Muscle layer of colon (tissue), 2 donors: Measurements from ENCODE around the gene COPG2.
"Not testable (repeated sequence)": the region's sequence is repeated elsewhere in the genome, so short reads cannot be mapped to it uniquely, and the experiment has no call there.

ENCODE experiments used
- H3K27ac ChIP-seq: one replicate; pipeline ENCODE4 v1.7.0; 2013; ENCODE audit warnings: low read depth, mild to moderate bottlenecking, low read length, moderate library complexity
- H3K27me3 ChIP-seq, 2 donors: one replicate each; pipeline ENCODE4 v1.7.0; 2013; ENCODE audit warnings: low read length in 2 of 2, mild to moderate bottlenecking in 2 of 2; ENCODE audit not compliant: insufficient read depth in 2 of 2, control insufficient read depth in 1 of 2
- H3K36me3 ChIP-seq: one replicate; pipeline ENCODE4 v1.7.0; 2013; ENCODE audit warnings: mild to moderate bottlenecking, low read length; ENCODE audit not compliant: insufficient read depth
- H3K4me1 ChIP-seq: one replicate; pipeline ENCODE4 v1.7.0; 2013; ENCODE audit warnings: mild to moderate bottlenecking, low read length; ENCODE audit not compliant: insufficient read depth
- H3K4me3 ChIP-seq, 2 donors: one replicate each; pipeline ENCODE4 v1.7.0; 2013; ENCODE audit warnings: low read length in 2 of 2, low read depth in 1 of 2, mild to moderate bottlenecking in 1 of 2, moderate library complexity in 1 of 2
- H3K9ac ChIP-seq: one replicate; pipeline ENCODE4 v1.7.0; 2013; ENCODE audit warnings: low read length
- H3K9me3 ChIP-seq: one replicate; pipeline ENCODE4 v1.7.0; 2013; ENCODE audit warnings: mild to moderate bottlenecking, low read length
- donor health status: abdominal sarcoma.
- donor health status: Adenocarcinoma of cecum.

COPG2 gene

DNA sequence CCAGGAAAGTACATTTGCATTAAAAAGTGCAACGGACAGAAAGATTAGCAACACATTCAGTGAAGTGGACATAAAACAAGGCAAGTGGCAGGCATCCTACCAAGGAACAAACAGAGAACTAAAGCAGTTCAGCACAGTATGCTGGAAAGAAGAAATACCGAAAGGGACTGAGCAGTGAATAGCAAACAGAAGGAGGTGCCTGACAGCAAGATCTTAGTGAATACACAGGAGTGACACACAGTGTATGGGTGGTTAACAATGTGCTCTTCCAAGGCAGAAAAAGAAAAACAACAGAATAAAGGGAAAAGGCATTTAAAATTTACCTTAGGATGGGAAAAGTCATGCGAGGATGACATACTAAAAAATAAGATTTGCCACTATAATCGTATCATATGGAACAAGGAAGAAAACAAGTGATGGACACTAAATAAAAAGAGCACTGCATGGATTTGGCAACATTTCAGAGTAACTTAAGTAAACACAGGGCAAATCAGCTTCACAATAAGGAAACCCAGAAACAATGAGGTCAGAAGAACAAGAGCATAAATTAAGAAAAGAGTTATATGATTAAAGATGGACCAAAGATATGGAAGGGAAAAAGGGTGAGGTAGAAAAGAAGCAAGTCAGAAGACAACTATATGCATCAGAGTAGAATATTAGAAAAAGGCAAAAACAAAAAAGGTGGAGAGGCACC is 147.1 kb downstream of the COPG2 start:
- Histone ChIP-seq H3K36me3 (no peaks in the 10 kb centered on the region), H3K4me3 (no peak overlapping the region), H3K9ac (no peak overlapping the region)

DNA sequence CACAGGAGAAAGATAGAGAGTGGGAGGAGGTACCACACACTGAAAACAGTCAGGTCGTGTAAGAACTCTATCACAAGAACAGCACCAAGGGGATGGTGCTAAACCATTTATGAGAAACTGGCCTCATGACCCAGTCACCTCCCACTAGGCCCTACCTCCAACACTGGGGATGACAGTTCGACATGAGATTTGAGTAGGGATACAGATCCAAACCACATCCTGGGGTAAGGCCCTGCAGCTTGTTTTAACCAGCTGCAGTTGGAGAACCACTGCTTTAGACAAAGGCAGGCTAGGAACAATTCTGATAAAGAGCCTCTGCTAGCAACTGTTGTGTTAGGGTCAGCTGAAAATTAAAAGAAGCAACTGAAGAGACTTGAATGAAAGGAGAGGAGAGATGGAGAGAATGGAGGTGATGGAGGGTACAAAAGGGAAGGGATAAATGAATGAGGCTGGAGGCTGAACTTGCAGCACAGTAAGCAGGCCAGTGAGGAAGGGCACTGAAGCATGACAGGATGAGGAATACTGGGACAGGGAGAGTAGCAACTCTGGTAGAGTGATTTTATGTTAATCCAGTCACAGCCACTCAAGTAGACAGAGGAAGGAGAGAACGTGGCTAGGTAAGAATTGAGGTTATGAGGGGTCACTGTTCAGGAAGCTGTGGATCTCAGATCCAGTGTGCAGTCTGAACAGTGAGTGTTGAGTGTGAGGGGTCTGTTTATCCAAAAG is 153.1 kb downstream of the COPG2 start:
- Histone ChIP-seq H3K9me3 (no peaks in the 10 kb centered on the region), H3K4me3 (no peak overlapping the region), H3K4me1 (no peaks in the 10 kb centered on the region), H3K9ac (no peak overlapping the region), H3K36me3 (peaks cover 11% of the 10 kb centered on the region), H3K27ac (no peak overlapping the region), H3K27me3 (no peaks in the 10 kb centered on the region)

More for the DNA sequence above, 147.1 kb downstream of the COPG2 start:
- H3K27ac ChIP-seq: no peak overlapping the region
- no peaks in the 10 kb centered on the region for H3K9me3 ChIP-seq
- no peaks in the 10 kb centered on the region for H3K4me1 ChIP-seq
- H3K27me3 ChIP-seq: no peaks in the 10 kb centered on the region

DNA sequence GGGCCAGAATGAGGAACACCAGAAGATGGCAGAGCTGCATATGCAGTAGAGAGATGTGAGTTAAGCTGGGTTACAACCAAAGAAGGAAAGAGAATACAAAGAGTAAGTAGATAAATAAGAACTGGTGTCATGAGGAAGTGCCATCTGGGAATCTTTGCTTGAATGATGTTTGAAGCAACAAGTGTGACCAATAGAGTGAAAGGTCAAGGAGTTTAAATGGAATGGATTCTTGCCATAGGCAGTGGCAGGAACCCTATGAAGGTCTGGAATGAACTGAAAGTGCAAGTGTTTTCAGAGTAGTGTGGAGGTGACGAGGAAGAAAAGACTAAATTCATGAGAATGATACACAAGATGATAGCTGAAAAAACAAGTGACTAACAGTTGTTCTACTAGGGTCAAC is 155.1 kb downstream of the COPG2 start:
- Histone ChIP-seq H3K4me3 (no peak overlapping the region), H3K4me1 (no peaks in the 10 kb centered on the region), H3K36me3 (peaks cover 15% of the 10 kb centered on the region), H3K27ac (no peak overlapping the region), H3K9ac (no peak overlapping the region), H3K27me3 (no peaks in the 10 kb centered on the region), H3K9me3 (no peaks in the 10 kb centered on the region)

DNA sequence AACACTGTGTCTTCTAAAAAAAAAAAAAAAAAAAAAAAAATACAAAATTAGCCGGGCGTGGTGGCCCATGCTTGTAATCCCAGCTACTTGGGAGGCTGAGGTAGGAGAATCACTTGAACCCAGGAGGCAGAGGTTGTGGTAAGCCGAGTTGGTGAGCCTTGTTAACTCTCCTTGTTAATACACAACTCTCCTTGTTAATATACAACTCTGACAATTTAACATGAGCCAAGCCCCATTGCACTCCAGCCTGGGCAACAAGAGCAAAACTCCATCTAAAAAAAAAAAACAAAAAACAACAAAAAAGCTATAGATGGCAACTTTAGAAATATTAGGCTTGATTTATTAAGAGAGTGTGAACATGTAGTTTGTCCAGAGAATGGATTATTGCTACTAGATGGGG is 156.5 kb downstream of the COPG2 start:
- H3K9ac ChIP-seq, H3K4me1 ChIP-seq, H3K4me3 ChIP-seq, H3K27ac ChIP-seq, H3K27me3 ChIP-seq, H3K9me3 ChIP-seq: not testable (repeated sequence)
- H3K36me3 ChIP-seq: peaks cover 28% of the 10 kb centered on the region

DNA sequence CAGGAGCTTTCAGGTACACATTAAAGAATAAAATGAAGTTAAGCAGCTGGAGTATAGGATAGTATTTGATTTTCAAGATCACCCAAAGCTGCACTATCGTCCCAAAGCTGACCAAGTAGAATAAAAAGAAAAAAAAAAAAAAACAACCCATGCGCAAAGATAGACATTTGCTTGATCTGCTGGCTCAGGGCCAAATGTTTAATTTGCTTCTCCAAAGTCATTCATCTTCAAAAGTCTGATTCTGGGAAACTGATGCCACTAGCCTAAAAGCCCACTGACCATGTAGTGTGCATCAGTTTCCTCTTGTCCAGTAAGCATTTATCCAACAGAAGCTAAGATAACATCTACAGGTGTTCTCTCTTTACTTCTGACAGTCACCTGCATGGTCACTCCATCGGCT is 162.2 kb downstream of the COPG2 start:
- peaks cover 27% of the 10 kb centered on the region for H3K36me3 ChIP-seq
- H3K9me3 ChIP-seq: no peaks in the 10 kb centered on the region
- H3K9ac ChIP-seq: no peak overlapping the region
- H3K4me1 ChIP-seq: no peaks in the 10 kb centered on the region
- no peak overlapping the region for H3K27ac ChIP-seq
- no peaks in the 10 kb centered on the region for H3K27me3 ChIP-seq
- no peak overlapping the region for H3K4me3 ChIP-seq

DNA sequence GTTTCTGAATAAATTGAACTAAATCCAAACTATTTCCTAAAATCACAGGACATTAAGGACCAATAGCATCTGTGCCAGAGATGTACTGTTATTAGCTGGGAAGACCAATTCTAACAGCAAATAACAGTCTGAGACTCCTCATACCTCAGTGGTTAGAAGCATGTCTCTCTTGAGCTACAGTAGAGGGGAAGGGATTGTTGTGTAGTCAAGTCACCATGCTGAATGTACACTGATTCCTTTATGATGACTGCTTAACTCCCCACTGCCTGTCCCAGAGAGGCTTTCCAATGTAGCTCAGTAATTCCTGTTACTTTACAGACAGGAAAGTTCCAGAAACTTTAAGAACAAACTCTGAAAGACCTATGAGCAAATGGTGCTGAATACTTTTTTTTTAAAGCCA is 162.8 kb downstream of the COPG2 start:
- H3K4me1 ChIP-seq: no peaks in the 10 kb centered on the region
- H3K9me3 ChIP-seq: no peaks in the 10 kb centered on the region
- H3K36me3 ChIP-seq: peaks cover 27% of the 10 kb centered on the region
- H3K9ac ChIP-seq: no peak overlapping the region
- no peak overlapping the region for H3K4me3 ChIP-seq
- no peaks in the 10 kb centered on the region for H3K27me3 ChIP-seq
- no peak overlapping the region for H3K27ac ChIP-seq

DNA sequence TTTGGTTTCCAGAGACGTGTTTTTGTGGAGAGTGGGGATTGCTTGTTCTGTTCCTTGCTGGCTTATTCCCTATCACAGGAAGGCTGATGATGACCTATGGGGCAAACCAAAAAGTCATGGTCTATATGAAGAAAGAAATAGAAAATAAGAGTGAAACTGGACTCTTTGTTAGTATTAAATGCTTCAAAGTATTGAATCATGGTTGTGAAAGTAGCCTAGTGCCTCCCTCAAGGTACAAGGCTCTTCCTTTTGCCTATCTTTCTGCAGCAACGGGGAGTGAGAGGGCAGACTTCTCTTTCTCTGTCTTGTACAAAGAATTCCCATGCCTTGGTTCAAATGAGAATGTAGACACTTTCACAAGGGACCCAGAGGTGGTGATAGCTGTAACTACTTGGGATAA is 167.6 kb downstream of the COPG2 start:
- H3K4me3 ChIP-seq: no peak overlapping the region
- H3K9me3 ChIP-seq: no peaks in the 10 kb centered on the region
- no peaks in the 10 kb centered on the region for H3K4me1 ChIP-seq
- no peak overlapping the region for H3K9ac ChIP-seq
- H3K36me3 ChIP-seq: peaks cover 8% of the 10 kb centered on the region
- H3K27me3 ChIP-seq: no peaks in the 10 kb centered on the region
- no peak overlapping the region for H3K27ac ChIP-seq

DNA sequence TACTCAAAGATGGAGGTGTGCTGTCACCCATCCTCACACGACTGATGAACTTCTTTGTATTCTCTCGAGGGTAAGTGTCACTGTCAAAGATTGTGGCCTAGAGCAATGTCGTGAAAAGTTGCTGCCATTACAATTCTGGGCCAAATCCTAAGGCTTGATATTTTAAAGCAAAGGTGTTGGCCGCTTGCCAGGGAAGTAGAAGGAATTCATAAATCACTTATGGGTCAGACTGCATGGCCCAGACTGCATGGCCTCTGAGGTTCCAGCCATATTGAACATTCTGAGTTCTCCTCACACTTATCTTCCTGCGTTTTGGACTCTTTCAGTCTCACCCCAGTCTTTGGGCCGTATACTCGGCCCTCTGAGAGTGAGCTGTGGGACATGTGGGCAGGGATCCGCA is 168.1 kb downstream of the COPG2 start:
- H3K9me3 ChIP-seq: no peaks in the 10 kb centered on the region
- no peak overlapping the region for H3K9ac ChIP-seq
- H3K4me1 ChIP-seq: no peaks in the 10 kb centered on the region
- H3K36me3 ChIP-seq: peaks cover 8% of the 10 kb centered on the region
- H3K27me3 ChIP-seq: no peaks in the 10 kb centered on the region
- no peak overlapping the region for H3K4me3 ChIP-seq
- no peak overlapping the region for H3K27ac ChIP-seq

DNA sequence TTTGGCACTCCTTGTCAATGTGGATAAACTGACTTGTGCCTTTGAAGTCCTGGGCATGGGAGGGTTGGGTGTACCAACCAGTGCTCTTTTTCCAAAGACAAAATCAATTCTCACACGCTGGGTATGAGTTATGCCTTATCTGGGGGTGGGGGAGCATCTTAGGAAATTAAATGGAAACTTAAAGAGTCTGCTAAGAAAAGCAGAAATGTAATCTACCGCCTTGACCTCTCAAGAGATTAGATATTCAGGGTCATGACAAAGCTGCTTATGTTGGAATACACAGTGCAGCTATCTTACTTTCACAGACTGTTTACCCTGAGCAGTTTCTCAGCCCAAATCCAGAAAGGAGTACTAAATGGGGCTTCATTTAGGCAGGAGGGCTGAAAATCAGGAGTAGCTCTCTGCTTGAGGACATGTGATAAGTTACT is 174.1 kb downstream of the COPG2 start:
- no peak overlapping the region for H3K27ac ChIP-seq
- no peak overlapping the region for H3K9ac ChIP-seq
- H3K4me1 ChIP-seq: peaks cover 5% of the 10 kb centered on the region
- peaks cover 0 to 16% of the 10 kb centered on the region in 2 donors for H3K27me3 ChIP-seq
- no peaks in the 10 kb centered on the region for H3K9me3 ChIP-seq
- H3K36me3 ChIP-seq: no peaks in the 10 kb centered on the region
- H3K4me3 ChIP-seq: no peak overlapping the region

DNA sequence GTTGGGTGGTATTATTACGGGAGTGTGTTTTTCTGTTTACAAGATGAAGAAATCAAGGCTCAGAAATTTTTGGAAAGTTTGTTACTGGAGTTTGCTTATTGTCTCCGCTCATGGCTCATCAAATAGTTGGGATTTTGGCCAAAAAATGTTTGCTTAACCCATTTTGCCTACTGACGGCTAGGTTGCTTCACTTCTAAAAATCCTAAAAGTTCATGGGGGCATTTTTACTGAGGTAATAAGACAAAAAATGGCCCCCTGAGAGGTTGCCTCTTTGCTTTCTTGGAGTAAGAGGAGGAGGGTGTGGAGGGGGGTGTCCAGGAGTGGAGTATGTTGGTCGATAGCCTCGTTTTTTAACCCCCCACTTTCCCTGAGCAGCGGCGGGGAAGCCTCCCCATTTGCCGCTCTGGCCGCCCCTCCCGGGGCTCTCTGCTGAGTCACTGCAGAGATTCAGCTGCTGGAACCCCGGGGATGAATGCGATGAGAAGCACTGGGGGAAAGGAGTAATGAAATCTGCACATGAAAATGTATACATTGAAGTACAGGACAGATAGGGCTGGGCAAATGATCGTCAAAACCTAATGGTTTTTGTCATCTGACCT is 175.2 kb downstream of the COPG2 start:
- Histone ChIP-seq H3K27ac (peak overlapping the region; percentile 29), H3K4me1 (peaks cover 15% of the 10 kb centered on the region), H3K9ac (no peak overlapping the region), H3K36me3 (no peaks in the 10 kb centered on the region), H3K4me3 (peak overlapping the region in 1 of 2 donors; percentile 64), H3K9me3 (no peaks in the 10 kb centered on the region), H3K27me3 (peaks cover 4 to 16% of the 10 kb centered on the region in 2 donors)

DNA sequence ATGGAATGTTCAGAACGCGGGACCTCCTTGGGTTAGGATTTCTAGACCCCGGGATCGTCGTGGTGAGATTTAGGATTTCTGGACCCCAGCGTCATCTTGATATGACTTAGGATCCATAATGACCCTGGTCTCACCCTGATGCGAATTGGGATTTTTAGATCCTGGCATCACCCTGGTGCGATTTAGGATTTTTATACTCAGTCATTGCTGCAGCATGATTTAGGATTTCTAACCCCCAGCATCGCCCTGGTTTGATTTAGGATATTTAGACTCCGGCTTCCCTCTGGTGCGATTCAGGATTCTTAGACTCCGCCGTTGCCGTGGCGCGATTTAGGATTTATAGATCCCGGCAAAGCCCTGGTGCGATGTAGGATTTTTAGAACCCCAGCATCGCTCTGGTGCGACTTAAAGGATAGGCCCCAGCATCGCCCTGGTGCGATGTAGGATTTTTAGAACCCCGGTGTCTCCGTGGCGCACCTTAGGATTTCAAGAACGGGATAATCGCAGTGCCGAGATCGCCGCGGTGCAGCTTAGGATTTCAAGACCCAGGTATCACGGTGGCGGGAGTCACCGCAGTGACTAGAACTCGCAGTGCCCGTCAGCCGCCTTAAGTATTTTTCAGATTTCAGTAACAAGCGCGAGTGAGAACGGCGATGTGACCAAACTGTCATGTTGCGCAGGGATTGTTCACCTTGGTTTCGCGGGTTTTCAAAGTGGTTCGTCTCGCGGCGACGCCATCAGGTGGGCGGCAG is 175.8 kb downstream of the COPG2 start:
- Histone ChIP-seq H3K4me3 (peak overlapping the region; percentile 35 to 64), H3K4me1 (peaks cover 19% of the 10 kb centered on the region), H3K27me3 (peaks cover 4 to 16% of the 10 kb centered on the region in 2 donors), H3K36me3 (no peaks in the 10 kb centered on the region), H3K27ac (peak overlapping the region; percentile 44), H3K9me3 (no peaks in the 10 kb centered on the region), H3K9ac (no peak overlapping the region)
